Rectal smooth muscle tissue (tissue), 1 donor: ENCODE results near the gene OR51G1.
"Not testable (repeated sequence)": the region's sequence is repeated elsewhere in the genome, so short reads cannot be mapped to it uniquely, and the experiment has no call there.

Experiments used
- H3K27ac ChIP-seq: one replicate; pipeline ENCODE4 v1.7.0; 2013; ENCODE audit warnings: low read depth, low read length, inconsistent platforms
- H3K27me3 ChIP-seq: one replicate; pipeline ENCODE4 v1.7.0; 2013; ENCODE audit warnings: low read length; ENCODE audit not compliant: control insufficient read depth, insufficient read depth
- H3K36me3 ChIP-seq: one replicate; pipeline ENCODE4 v1.7.0; 2013; ENCODE audit warnings: low read length; ENCODE audit not compliant: control insufficient read depth, insufficient read depth
- H3K4me1 ChIP-seq: one replicate; pipeline ENCODE4 v1.7.0; 2013; ENCODE audit warnings: low read length; ENCODE audit not compliant: control insufficient read depth, insufficient read depth
- H3K4me3 ChIP-seq: one replicate; pipeline ENCODE4 v1.7.0; 2013; ENCODE audit warnings: low read length
- H3K9ac ChIP-seq: one replicate; pipeline ENCODE4 v1.7.0; 2013; ENCODE audit warnings: low read length

Gene OR51G1

DNA sequence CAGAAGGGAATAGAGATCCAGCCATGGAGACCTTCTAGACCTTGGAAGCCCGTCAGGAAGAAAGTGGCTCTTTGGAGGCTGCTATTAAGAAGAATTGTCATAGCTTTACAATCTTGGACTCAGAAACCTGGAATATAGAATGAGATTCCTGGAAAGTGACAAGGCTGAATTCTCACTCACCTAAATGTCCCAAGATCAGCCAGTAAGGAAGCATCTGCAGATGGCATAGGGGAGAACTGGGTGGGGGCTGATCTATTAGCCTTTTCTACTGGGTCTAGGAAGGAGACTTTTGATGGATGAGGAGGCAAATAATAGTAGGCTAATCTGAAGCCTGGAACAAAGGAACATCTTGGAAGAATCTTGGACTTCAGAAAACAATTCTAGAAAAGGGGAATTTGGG, at the start of gene OR51G1:
TSS of gene OR51G1 (minus strand) at position 101 of the 400 bp plus-strand sequence. CDS start at position 101, 0 bp downstream.
- no peak within 1 kb of the TSS for H3K4me3 ChIP-seq
- H3K36me3 ChIP-seq = no peaks in the 10 kb centered on the region
- no peaks in the 10 kb centered on the region for H3K4me1 ChIP-seq
- no peaks in the 10 kb centered on the region for H3K27me3 ChIP-seq
- no peak within 1 kb of the TSS for H3K27ac ChIP-seq
- no peak within 1 kb of the TSS for H3K9ac ChIP-seq

DNA sequence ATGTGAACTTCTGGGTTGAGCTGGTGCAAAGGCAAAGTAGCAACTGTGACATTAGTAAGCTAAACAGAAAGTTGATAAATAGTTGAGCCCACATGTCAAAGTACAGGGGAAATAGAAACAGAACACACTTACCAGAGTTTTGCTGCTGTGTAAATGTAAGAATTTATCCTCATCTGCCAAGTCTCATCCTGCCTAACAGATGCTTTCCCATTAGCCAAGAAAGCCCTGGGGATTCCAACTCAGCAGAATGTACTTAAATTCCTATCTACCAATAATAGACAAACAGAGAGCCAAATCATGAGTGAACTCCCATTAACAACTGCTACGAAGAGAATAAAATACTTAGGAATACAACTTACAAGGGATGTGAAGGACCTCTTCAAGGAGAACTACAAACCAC, 38.7 kb upstream of the OR51G1 start:
- no peaks in the 10 kb centered on the region for H3K27me3 ChIP-seq
- no peak overlapping the region for H3K27ac ChIP-seq
- H3K4me3 ChIP-seq = no peak overlapping the region
- H3K9ac ChIP-seq = no peak overlapping the region
- H3K4me1 ChIP-seq = no peaks in the 10 kb centered on the region
- no peaks in the 10 kb centered on the region for H3K36me3 ChIP-seq

DNA sequence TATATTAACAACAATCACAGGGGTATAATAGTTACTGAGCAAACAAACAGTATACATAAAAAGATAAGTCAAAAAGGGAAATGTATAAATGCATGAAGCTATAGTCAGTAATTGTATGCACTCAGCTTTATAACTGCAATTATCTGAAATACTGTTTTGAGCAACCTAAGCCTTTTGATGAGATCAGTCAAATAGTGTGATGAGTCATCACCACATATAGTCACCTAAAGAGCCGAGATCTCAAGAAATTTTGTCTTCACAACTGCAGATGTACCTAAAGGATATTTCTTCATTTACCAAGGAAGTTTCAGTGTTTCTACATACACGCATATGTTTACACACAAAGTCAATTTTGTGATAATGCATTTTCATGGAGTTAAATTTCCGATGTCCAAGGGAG, 36.7 kb upstream of the OR51G1 start:
- no peaks in the 10 kb centered on the region for H3K27me3 ChIP-seq
- H3K4me3 ChIP-seq = no peak overlapping the region
- no peaks in the 10 kb centered on the region for H3K4me1 ChIP-seq
- H3K9ac ChIP-seq = no peak overlapping the region
- no peaks in the 10 kb centered on the region for H3K36me3 ChIP-seq
- H3K27ac ChIP-seq = no peak overlapping the region

DNA sequence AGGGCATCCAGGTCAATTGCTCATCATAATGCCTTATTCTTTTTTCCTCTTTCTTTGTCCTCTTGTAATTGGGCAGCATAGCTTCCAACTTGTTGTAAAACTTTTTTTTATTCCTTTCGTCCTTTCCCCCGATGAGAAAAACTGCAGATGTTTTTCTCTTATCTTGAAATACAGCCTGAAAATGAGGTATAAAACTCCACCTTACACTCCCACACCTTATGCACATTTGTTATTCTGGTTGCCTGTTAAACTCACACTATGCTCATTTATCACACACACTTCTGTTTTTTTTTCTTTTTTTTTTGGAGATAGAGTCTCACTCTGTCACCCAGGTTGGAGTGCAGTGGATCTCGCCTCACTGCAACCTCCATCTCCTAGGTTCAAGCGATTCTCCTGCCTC, 33.3 kb upstream of the OR51G1 start:
- Histone ChIP-seq H3K27ac (no peak overlapping the region), H3K9ac (no peak overlapping the region), H3K36me3 (no peaks in the 10 kb centered on the region)

GRCh38 chr11:4955613-4956012, 31.5 kb upstream of the OR51G1 start, which contains the start of gene OR51A2:
OR51A2 (minus strand) TSS chr11:4955713; CDS start chr11:4955713, 0 bp downstream.
- not testable (repeated sequence) for H3K36me3 ChIP-seq, H3K9ac ChIP-seq, H3K4me3 ChIP-seq, H3K4me1 ChIP-seq, H3K27me3 ChIP-seq, H3K27ac ChIP-seq

More for the DNA sequence above, 33.3 kb upstream of the OR51G1 start:
- Histone ChIP-seq H3K27me3 (no peaks in the 10 kb centered on the region), H3K4me3 (no peak overlapping the region), H3K4me1 (no peaks in the 10 kb centered on the region)

DNA sequence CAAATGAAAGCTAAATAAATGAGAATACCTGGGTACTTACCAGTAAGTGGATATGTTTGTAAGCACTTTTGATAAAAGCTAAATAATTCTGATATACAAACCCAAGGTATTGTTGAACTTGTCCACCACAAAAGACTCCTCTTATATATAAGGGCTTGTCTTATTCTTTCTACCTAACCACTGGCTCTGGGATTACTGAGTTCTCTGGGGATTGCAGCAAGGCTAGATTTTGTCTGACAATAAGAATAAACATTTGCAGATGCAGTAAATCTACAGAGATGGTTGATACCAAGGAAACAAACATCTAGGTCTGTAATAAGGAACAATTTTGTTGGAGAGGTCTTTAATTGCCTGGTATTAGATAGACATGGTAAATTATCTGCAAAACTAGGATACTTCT, 23.4 kb upstream of the OR51G1 start, which contains the start of gene OR51A4:
TSS of gene OR51A4 (minus strand) at position 101 of the 400 bp plus-strand sequence. CDS start 505 bp downstream, outside the sequence.
- Histone ChIP-seq H3K4me3 (no peak within 1 kb of the TSS), H3K27ac (no peak within 1 kb of the TSS), H3K9ac (no peak within 1 kb of the TSS), H3K36me3 (no peaks in the 10 kb centered on the region), H3K27me3 (no peaks in the 10 kb centered on the region), H3K4me1 (no peaks in the 10 kb centered on the region)

- H3K36me3 ChIP-seq = no peaks in the 10 kb centered on the region
Observed at GRCh38 chr11:4936745-4937144, 12.6 kb upstream of the OR51G1 start.

GRCh38 chr11:4932751-4933150, 8.6 kb upstream of the OR51G1 start:
- H3K36me3 ChIP-seq = no peaks in the 10 kb centered on the region
- no peak overlapping the region for H3K27ac ChIP-seq
- no peak overlapping the region for H3K4me3 ChIP-seq
- no peak overlapping the region for H3K9ac ChIP-seq
- H3K4me1 ChIP-seq = no peaks in the 10 kb centered on the region
- no peaks in the 10 kb centered on the region for H3K27me3 ChIP-seq

More at GRCh38 chr11:4936745-4937144, 12.6 kb upstream of the OR51G1 start:
- no peak overlapping the region for H3K27ac ChIP-seq
- H3K4me1 ChIP-seq = no peaks in the 10 kb centered on the region
- H3K4me3 ChIP-seq = no peak overlapping the region
- no peak overlapping the region for H3K9ac ChIP-seq
- no peaks in the 10 kb centered on the region for H3K27me3 ChIP-seq

DNA sequence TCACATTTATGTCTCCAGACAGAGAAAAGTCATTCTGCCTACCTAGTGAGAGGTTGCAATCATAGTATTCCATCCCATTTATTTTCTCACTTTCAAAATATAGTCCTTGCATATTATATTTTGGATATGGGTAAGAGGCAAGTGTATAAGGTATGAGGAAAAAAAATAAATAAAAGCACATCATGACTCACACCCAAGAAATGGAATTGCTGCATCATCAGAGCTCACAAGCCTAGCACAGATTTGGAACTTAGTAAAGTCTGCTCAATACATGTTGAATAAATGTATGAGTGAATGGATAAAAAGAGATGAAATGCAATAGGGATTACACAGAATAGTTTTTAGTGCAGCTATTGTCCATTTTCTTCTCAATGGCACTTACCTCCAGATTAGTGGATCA, 2.5 kb upstream of the OR51G1 start:
- no peak overlapping the region for H3K4me3 ChIP-seq
- H3K27me3 ChIP-seq = no peaks in the 10 kb centered on the region
- no peak overlapping the region for H3K27ac ChIP-seq
- H3K9ac ChIP-seq = no peak overlapping the region
- no peaks in the 10 kb centered on the region for H3K4me1 ChIP-seq
- H3K36me3 ChIP-seq = no peaks in the 10 kb centered on the region

DNA sequence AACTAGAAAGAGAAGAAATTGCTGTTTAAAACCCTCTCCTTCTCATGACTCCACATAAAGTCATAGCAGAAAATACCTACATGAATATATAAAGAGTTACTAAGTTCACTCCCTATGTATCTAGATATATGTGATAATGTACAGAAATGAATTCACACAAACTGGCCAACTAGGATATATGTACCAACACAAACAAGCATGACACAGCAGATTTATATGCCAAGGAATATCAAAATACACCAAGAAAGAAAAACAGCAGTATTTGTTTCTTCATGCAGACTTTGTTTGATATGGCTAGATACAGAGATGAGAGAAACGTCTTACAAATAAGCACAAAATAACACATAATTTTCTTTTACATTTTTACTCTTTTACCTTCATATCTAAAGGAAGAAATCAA, 1.8 kb downstream of the OR51G1 start:
- H3K27me3 ChIP-seq = no peaks in the 10 kb centered on the region
- H3K9ac ChIP-seq = no peak overlapping the region

GRCh38 chr11:4921796-4922195, 2.3 kb downstream of the OR51G1 start:
- no peaks in the 10 kb centered on the region for H3K27me3 ChIP-seq
- no peaks in the 10 kb centered on the region for H3K4me1 ChIP-seq
- H3K4me3 ChIP-seq = no peak overlapping the region
- no peak overlapping the region for H3K9ac ChIP-seq
- no peak overlapping the region for H3K27ac ChIP-seq
- H3K36me3 ChIP-seq = no peaks in the 10 kb centered on the region

More for the DNA sequence above, 1.8 kb downstream of the OR51G1 start:
- H3K4me1 ChIP-seq = no peaks in the 10 kb centered on the region
- H3K4me3 ChIP-seq = no peak overlapping the region
- no peaks in the 10 kb centered on the region for H3K36me3 ChIP-seq
- no peak overlapping the region for H3K27ac ChIP-seq

- H3K27me3 ChIP-seq = no peaks in the 10 kb centered on the region
- H3K36me3 ChIP-seq = no peaks in the 10 kb centered on the region
- no peak within 1 kb of the TSS for H3K4me3 ChIP-seq
- H3K27ac ChIP-seq = no peak within 1 kb of the TSS
- no peak within 1 kb of the TSS for H3K9ac ChIP-seq
- H3K4me1 ChIP-seq = no peaks in the 10 kb centered on the region
Observed at GRCh38 chr11:4919250-4919649, 4.9 kb downstream of the OR51G1 start, which contains the start of gene OR51G2. OR51G2 (minus strand) TSS chr11:4919350; CDS start chr11:4915663, 3,687 bp downstream.

- Histone ChIP-seq H3K4me3 (no peak overlapping the region), H3K36me3 (no peaks in the 10 kb centered on the region)
Observed at GRCh38 chr11:4916581-4916980, 7.6 kb downstream of the OR51G1 start.

More at GRCh38 chr11:4916581-4916980, 7.6 kb downstream of the OR51G1 start:
- Histone ChIP-seq H3K27me3 (no peaks in the 10 kb centered on the region), H3K27ac (no peak overlapping the region), H3K4me1 (no peaks in the 10 kb centered on the region), H3K9ac (no peak overlapping the region)
